ENCODE measurements around the gene NFIB.

DNA sequence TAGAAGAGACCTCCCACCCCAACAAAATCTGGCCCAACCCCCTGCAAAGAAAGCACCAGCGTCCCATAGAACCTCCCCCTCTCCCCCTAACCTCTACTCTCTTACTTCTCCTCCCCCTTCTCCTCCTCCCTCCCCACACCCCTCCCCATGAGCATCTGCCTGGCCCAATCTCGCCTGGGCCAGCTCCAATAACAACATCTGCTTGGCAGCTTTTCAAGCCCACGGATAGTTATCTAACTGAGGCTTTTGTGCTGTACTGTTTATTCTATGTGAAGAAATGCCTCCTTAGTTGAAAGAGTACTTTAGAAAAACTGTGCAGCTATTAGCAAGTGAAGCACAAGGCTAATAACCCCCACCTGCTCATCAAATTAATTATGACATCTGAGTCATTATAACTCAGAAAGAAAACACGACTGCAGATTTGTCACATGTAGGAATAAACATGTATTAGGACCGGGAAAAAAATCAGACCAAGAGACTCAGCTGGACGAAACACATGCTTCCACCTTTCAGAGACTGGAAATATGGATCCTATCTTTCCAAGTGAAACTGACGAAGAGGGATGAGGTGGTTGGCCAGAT, 42.8 kb downstream of the NFIB start:
- no peak for TF ChIP-seq EZH2 (IDR thresholded peaks at IDR 0.05; ENCODE audit: insufficient read depth, poor library complexity, severe bottlenecking)
- TF ChIP-seq EZH2phosphoT487 (IDR thresholded peaks at IDR 0.05; ENCODE audit: insufficient read depth, low read depth) = no peak

Data from GM23248 (cell line).